Natural killer cell (primary cell): ENCODE measurements around the gene FMO5. TPM values are rescaled to one million over a fixed set of nuclear protein-coding genes. Genes with fewer than 3 reads are reported as not detected.
"Not testable (repeated sequence)": the region's sequence is repeated elsewhere in the genome, so short reads cannot be mapped to it uniquely, and the experiment has no call there.

Experiments used
- ATAC-seq, 3 donors: fragments of 150-1000 bp in 2 of 3; fragments of 200-7000 bp in 1 of 3; cut with Tn5 transposase; 1 replicate in 1 of 3; 2 replicates in 2 of 3; pipeline ENCODE4 v1.10.0; 2021; ENCODE audit warnings: mild to moderate bottlenecking in 2 of 3, moderate library complexity in 2 of 3
- DNase-seq, 2 donors: peaks; one replicate each; pipeline versions ENCODE4 v3.0.0 to v3.0.0-alpha.2; 2013 to 2021; ENCODE audit warnings: mixed read lengths in 1 of 2
- H3K27ac ChIP-seq: one replicate; pipeline ENCODE4 v1.5.1; 2013; ENCODE audit warnings: mild to moderate bottlenecking, low read length
- H3K27me3 ChIP-seq: one replicate; pipeline ENCODE4 v1.6.1; 2013; ENCODE audit warnings: low read length; ENCODE audit not compliant: control insufficient read depth, insufficient read depth
- H3K36me3 ChIP-seq: one replicate; pipeline ENCODE4 v1.6.1; 2013; ENCODE audit warnings: low read length; ENCODE audit not compliant: control insufficient read depth, insufficient read depth
- H3K4me1 ChIP-seq: one replicate; pipeline ENCODE4 v1.6.1; 2013; ENCODE audit warnings: low read length; ENCODE audit not compliant: control insufficient read depth, insufficient read depth
- H3K4me3 ChIP-seq: one replicate; pipeline ENCODE4 v1.5.1; 2013; ENCODE audit warnings: low read length
- H3K9me3 ChIP-seq: one replicate; pipeline ENCODE4 v1.6.1; 2013; ENCODE audit warnings: low read length; ENCODE audit not compliant: control insufficient read depth, insufficient read depth
- H3K27ac Mint-ChIP-seq, 2 donors: one replicate each; pipeline ENCODE4 v1.8.0; 2022; ENCODE audit warnings: mild to moderate bottlenecking in 2 of 2, mixed read lengths in 2 of 2, moderate library complexity in 1 of 2
- H3K27me3 Mint-ChIP-seq, 2 donors: one replicate each; pipeline ENCODE4 v1.8.0; 2022; ENCODE audit warnings: low read depth in 2 of 2, mixed read lengths in 2 of 2
- H3K36me3 Mint-ChIP-seq: one replicate; pipeline ENCODE4 v1.8.0; 2022; ENCODE audit warnings: mixed read lengths
- H3K4me1 Mint-ChIP-seq, 2 donors: one replicate each; pipeline ENCODE4 v1.8.0; 2022; ENCODE audit warnings: mixed read lengths in 2 of 2
- H3K4me3 Mint-ChIP-seq: one replicate; pipeline ENCODE4 v1.8.0; 2022; ENCODE audit warnings: mild to moderate bottlenecking, moderate library complexity, mixed read lengths
- H3K9me3 Mint-ChIP-seq, 2 donors: one replicate each; pipeline ENCODE4 v1.8.0; 2022; ENCODE audit warnings: mixed read lengths in 2 of 2
- CTCF ChIP-seq: fragments of 200-600 bp; IDR thresholded peaks from one replicate; pipeline ENCODE4 v1.8.0; 2022; ENCODE audit warnings: antibody characterized with exemption
- WGBS: methylation state at CpG from one replicate; pipeline ENCODE4 v1.1.7; 2013; ENCODE audit warnings: missing lambda C conversion rate; ENCODE audit not compliant: insufficient coverage; 5-methylcytosine and 5-hydroxymethylcytosine counted together
- intact Hi-C: fragments of 100-400 bp; cut with micrococcal nuclease; formaldehyde crosslinking; loops from one replicate; pipeline ENCODE4 v1.14.2; 2022
- total RNA-seq, 4 donors: library from RNA; stranded (reverse); fragments of 120-200 nt in 1 of 4; gene quantifications; one replicate each; pipeline versions ENCODE4 v1.2.3 to v1.2.4, GENCODE V29; 2013 to 2022

The FMO5 gene
- total RNA-seq, 3 donors from 2014 or later (not counting 1 experiment from before 2014, with no cell fraction given) = 5.8 to 6.0 (median 6.0) TPM

GRCh38 chr1:147204080-147204479, 21.1 kb downstream of the FMO5 start:
- H3K27ac Mint-ChIP-seq = no peak overlapping the region
- no peak for TF ChIP-seq CTCF

DNA sequence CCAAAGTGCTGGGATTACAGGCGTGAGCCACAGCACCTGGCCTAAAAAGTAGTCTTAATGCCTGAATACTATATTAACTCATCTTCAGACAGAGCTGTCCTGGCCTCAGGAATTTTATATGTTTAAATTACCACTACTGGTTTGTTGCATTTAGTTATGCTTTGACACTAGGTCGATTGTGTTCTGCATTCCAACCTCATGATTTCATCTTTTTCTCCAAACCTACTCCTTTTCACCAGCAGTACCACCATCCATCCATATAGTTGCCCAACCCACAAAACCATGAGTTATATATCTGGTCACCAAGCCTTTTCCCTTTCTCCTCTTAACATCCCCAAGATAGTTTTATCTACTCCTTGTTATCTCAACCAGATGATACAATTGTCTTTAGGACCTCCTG, 22.6 kb downstream of the FMO5 start:
- no peaks in the 10 kb centered on the region for H3K9me3 ChIP-seq
- H3K4me1 ChIP-seq = no peaks in the 10 kb centered on the region
- H3K27ac Mint-ChIP-seq = no peak overlapping the region
- no peaks in the 10 kb centered on the region for H3K36me3 Mint-ChIP-seq
- 98% methylated on average over 2 of the region's 2 CpGs for WGBS
- H3K9me3 Mint-ChIP-seq = no peaks in the 10 kb centered on the region
- no peak for DNase-seq
- ATAC-seq = no peak
- no peak overlapping the region for H3K4me3 Mint-ChIP-seq
- TF ChIP-seq CTCF = no peak
- H3K36me3 ChIP-seq = no peaks in the 10 kb centered on the region
- H3K27ac ChIP-seq = no peak overlapping the region
- no peaks in the 10 kb centered on the region for H3K27me3 Mint-ChIP-seq
- H3K4me1 Mint-ChIP-seq = no peaks in the 10 kb centered on the region
- intact Hi-C loops = no loop called here
- no peaks in the 10 kb centered on the region for H3K27me3 ChIP-seq
- no peak overlapping the region for H3K4me3 ChIP-seq

More at GRCh38 chr1:147204080-147204479, 21.1 kb downstream of the FMO5 start:
- no peak overlapping the region for H3K27ac ChIP-seq
- H3K9me3 ChIP-seq = no peaks in the 10 kb centered on the region
- Mint-ChIP-seq H3K4me3 (no peak overlapping the region), H3K4me1 (no peaks in the 10 kb centered on the region), H3K27me3 (no peaks in the 10 kb centered on the region), H3K9me3 (no peaks in the 10 kb centered on the region), H3K36me3 (no peaks in the 10 kb centered on the region)
- H3K36me3 ChIP-seq = no peaks in the 10 kb centered on the region
- no peak overlapping the region for H3K4me3 ChIP-seq
- DNase-seq (no peak), ATAC-seq (no peak)
- intact Hi-C loops = no loop called here
- no peaks in the 10 kb centered on the region for H3K27me3 ChIP-seq
- 66% methylated on average over 3 of the region's 3 CpGs for WGBS
- no peaks in the 10 kb centered on the region for H3K4me1 ChIP-seq

GRCh38 chr1:147201786-147202185, 23.4 kb downstream of the FMO5 start:
- Histone ChIP-seq H3K27ac (no peak overlapping the region), H3K4me3 (no peak overlapping the region), H3K9me3 (no peaks in the 10 kb centered on the region), H3K36me3 (no peaks in the 10 kb centered on the region), H3K27me3 (no peaks in the 10 kb centered on the region), H3K4me1 (no peaks in the 10 kb centered on the region)
- ATAC-seq (no peak), DNase-seq (no peak)
- no peak overlapping the region for H3K27ac Mint-ChIP-seq
- H3K4me3 Mint-ChIP-seq = no peak overlapping the region
- no peak for TF ChIP-seq CTCF
- 100% methylated on average over 1 of the region's 1 CpG for WGBS
- no peaks in the 10 kb centered on the region for H3K27me3 Mint-ChIP-seq
- peaks cover 0 to 3% of the 10 kb centered on the region in 2 donors for H3K4me1 Mint-ChIP-seq
- no peaks in the 10 kb centered on the region for H3K36me3 Mint-ChIP-seq
- intact Hi-C loops = no loop called here
- H3K9me3 Mint-ChIP-seq = no peaks in the 10 kb centered on the region

GRCh38 chr1:147201276-147201675, 23.9 kb downstream of the FMO5 start:
- Histone ChIP-seq H3K9me3 (no peaks in the 10 kb centered on the region), H3K36me3 (no peaks in the 10 kb centered on the region), H3K4me3 (no peak overlapping the region), H3K27me3 (no peaks in the 10 kb centered on the region), H3K4me1 (no peaks in the 10 kb centered on the region), H3K27ac (no peak overlapping the region)
- no peaks in the 10 kb centered on the region for H3K36me3 Mint-ChIP-seq
- no peaks in the 10 kb centered on the region for H3K27me3 Mint-ChIP-seq
- DNase-seq (no peak), ATAC-seq (no peak)
- TF ChIP-seq CTCF = no peak
- no peaks in the 10 kb centered on the region for H3K9me3 Mint-ChIP-seq
- H3K4me1 Mint-ChIP-seq = peaks cover 0 to 5% of the 10 kb centered on the region in 2 donors
- H3K27ac Mint-ChIP-seq = no peak overlapping the region
- intact Hi-C loops = no loop called here
- H3K4me3 Mint-ChIP-seq = no peak overlapping the region
- WGBS = 93% methylated on average over 3 of the region's 4 CpGs

GRCh38 chr1:147197324-147197723, 27.8 kb downstream of the FMO5 start:
- H3K36me3 ChIP-seq, H3K4me3 Mint-ChIP-seq, H3K27me3 Mint-ChIP-seq, H3K9me3 ChIP-seq, H3K27ac Mint-ChIP-seq, DNase-seq, H3K4me1 Mint-ChIP-seq, H3K27me3 ChIP-seq, ATAC-seq, intact Hi-C loops, H3K27ac ChIP-seq, H3K4me1 ChIP-seq, H3K36me3 Mint-ChIP-seq, H3K4me3 ChIP-seq, H3K9me3 Mint-ChIP-seq: not testable (repeated sequence)
- 96% methylated on average over 3 of the region's 3 CpGs for WGBS
